GM21723 (cell line): Measurements from ENCODE around the gene ENOSF1.
A peak's percentile ranks its signal among the peaks of the same experiment; 100 is the strongest.

ENCODE experiments used
- ATAC-seq: cut with Tn5 transposase; IDR thresholded peaks from one replicate; pipeline ENCODE4 v1.9.1; 2021; ENCODE audit warnings: mild to moderate bottlenecking, moderate library complexity; ENCODE audit not compliant: unreplicated experiment

ENOSF1 gene

DNA sequence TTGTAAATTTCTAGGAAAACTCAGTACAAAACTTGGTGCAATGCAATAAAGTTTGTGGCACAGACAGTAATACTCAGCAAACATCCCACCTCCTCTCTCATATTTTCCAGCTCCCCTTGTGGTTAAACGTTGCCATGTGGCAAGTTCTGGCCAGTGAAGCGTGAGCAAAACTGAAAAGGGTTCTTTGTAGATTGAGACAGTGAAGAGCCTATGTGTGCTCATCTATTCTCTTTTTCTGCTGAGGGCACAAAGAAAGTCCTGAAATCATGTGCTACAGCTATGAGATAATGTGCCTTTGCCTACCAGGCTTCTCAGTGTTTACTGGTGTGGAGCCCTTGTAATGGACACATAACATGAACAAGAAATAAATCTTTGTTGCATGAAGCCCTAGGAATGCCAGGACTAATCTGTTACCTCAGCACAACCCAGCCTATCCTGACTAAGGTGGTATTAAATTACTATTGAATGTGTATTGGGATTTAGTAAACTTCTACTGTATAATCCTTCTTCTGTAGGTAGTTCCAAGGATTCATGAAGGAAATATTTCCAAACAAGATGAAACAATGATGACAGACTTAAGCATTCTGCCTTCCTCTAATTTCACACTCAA lies 67.9 kb downstream of the ENOSF1 start:
- no peak for ATAC-seq

DNA sequence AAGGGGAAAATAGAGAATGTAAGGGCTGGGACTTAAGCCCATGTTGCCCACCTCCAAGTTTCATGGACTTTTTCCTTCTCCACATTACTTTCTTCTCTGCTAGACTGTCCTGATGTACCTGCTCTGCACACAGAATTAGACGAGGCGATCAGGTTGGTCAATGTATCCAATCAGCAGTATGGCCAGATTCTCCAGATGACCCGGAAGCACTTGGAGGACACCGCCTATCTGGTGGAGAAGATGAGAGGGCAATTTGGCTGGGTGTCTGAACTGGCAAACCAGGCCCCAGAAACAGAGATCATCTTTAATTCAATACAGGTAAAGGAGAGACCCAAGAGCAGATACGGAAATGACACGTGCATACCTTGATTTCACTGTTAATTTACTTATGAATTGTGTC lies 71.2 kb downstream of the ENOSF1 start:
- no peak for ATAC-seq

DNA sequence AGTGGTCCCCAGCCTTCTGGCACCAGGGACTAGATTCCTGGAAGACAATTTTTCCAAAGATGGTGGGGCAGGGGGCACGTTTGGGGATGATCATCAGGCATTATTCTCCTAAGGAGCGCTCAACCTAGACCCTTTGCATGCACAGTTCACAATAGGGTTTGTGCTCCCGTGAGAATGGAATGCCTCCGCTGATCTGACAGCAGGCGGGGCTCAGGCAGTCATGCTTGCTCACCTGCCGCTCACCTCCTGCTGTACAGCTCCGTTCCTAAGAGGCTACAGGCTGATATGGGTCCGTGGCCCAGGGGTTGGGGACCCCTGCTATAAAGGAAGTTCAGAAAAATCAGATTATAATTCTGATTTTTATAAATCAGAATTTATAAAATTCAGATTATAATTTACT lies 77.3 kb downstream of the ENOSF1 start:
- ATAC-seq, result no peak

DNA sequence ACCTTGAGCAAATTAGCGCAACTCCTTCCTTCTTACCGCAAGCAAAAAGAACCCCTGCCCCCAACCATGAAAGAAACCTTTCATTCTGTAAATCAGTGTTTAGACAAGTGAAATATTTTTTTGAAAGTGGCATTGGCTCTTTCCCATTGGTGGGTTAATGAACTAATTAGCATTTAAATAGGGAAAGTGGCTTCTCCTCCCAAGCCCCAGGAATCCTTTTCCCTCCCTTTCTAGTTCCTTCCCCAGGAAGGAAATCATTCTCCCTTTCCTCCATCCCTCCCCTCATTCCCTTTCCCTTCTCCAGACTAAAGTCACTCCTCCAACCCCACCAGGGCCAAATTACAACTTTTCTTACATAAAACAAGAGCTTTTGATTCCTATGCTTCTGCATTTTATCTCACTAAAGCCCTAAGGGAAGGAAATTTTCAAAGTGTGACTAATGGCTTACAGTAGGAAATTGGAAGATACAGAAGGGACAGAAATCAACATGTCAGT lies 77.8 kb downstream of the ENOSF1 start:
- ATAC-seq, result no peak

DNA sequence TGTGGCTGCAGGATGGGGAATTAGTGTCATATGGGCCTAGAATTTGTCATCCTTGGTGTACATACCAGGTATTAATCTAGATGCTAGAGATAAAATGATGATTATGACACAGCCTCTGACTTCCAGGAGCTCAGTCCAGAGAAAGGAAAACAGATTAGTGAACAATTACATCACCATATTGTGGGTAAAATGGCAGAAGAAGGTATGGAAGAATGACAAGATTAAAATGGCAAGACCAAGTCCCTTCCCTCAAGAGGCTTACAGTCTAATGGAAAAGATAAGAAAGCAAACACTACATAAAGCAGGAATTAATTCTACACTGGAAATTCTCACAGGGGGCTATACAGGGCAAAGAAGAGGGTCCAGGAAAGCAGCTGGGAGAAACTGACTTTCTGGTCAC lies 80.9 kb downstream of the ENOSF1 start:
- no peak for ATAC-seq

DNA sequence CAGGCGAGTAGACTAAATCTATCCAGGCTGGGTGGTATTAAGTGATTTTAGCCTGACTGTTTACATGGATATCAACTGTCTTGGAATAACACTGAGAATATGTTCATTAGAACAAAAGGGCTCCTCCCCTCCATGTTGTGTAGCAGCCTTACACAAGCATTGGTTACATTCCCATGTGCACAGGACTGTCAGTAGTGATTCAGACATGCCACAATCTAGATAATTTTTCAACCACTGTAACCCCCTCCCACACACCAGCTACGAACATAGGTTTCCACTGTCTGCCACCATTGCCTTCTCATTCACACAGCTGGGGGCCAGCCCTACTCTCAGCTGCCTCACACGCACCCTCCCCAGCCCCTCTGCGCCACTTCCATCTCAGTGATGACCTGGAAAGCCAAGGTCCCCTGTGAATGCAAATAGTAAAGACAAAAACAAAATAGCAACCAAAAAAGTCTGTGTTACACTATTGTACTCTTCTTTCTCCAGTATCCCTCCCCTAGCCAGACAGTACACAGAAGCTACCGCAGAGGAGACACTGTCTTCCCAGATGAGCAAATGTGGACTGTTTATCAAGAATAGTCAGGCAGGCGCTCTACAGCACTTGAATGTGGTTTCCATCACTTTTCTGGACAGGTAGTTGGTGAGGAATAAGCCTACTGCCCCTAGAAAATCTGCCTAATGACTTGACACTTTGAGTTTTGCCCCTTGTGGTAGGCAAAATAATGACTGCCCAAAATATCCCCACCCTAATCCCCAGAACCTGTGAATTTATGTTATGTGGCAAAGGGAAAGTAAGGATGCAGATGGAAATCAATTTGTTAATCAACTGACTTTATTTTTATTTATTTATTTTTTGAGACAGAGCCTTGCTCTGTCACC lies 82.9 kb downstream of the ENOSF1 start:
- no peak for ATAC-seq

DNA sequence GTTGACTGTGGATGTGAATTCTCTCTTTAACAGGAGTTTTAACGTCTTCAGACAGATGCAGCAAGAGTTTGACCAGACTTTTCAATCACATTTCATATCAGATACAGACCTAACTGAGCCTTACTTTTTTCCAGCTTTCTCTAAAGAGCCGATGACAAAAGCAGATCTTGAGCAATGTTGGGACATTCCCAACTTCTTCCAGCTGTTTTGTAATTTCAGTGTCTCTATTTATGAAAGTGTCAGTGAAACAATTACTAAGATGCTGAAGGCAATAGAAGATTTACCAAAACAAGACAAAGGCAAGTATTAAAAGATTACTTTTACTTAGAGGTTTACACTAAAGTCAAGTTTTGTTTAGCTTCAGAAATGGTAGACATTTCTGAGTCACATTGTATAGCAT lies 85.2 kb downstream of the ENOSF1 start:
- ATAC-seq, result no peak

DNA sequence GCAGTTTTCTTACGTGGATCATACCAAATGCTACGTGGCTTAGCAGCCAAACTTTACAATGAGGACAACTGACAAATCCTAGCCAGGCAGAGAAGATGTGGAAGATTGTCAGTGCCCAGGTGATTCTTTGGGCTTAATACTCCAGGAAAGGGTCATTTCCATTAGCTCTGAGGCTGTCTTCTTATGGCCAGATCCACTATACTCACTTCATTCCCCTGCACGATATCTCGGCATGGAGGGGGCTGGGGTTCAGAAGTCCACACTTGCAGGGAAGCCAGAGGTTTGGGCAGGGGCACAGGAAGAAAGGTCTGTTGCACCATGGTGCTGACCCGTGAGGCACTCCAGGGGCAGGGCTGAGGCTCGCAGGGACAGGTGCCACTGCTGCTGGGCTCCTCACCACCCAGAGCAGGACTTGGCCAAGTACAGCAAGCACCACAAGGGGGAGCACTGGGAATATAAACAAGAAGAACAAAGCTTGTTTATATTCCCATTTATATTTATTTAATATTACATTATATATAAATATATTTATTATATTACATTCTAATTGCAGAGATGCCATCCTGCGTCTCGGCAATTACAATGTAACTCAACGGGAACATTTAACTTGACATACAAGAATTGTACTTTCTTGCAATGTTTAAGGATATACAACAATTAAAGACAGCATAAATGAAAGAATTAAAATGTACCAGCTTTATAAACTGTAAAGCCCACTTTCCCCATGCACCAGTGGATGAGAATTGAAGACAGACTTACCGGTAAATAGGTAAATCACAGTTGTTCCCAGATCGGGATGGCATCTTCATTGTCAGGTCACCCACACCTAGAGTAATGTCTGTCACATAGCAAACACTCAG lies 88.4 kb downstream of the ENOSF1 start:
- peak; percentile 82 for ATAC-seq

DNA sequence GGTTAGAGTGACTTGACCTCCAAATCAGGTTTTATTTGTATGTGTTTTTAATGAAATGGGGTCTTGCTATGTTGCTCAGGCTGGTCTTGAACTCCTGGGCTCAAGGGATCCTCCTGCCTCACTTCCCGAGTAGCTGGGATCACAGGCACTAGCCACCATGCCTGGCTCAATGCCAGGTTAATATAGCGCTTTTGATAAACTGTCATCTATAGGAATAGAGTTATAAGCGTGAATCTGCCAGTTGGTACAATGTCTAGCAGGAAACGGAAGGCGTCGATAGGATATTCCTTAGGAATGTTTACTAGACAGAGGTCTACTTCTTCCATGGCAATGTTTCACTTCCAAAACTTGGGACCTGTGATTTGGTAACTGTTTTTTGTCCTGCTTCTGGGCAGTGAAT lies 90.1 kb downstream of the ENOSF1 start:
- ATAC-seq, result no peak

DNA sequence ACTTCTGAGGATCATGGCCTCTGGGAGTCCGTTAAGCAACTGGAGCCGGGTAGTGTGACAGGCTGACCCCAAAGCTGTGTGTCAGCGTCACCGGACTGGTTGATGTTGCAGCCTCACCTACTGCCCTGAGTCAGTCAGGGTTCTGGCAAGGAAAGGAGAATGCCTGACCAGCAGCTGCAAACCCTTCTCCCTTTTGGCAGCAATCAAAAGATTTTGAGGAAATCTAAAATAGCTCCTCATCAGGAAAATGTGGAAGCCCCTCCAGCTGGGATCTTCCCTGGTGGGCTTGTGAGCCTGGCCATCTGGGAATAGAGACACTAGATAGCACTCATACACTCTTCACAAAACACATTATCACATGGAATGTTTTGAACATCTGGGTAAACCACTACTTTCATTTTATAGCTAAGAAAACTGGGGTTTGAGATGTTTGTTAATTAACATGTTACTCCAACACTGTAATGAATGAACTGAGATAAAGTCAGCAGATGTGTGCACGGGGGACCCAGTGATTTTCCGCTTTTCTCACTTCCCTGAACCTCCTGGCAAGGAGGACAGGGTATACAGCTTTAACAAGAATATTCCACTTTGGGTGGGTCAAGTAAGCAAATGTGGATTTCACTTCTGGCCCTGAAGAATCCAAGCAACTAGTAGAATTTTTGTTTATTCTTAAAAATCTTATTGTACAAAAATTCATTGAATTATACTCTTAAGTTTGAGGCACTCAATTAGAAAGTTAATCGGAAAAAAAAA lies 91.0 kb downstream of the ENOSF1 start:
- no peak for ATAC-seq
